ENCODE measurements around the gene SCN10A.

SCN10A gene

GRCh38 chr3:38816026-38816425, at the start of gene SCN10A:
Gene SCN10A (minus strand): TSS chr3:38816217. CDS start chr3:38794010, 22,207 bp downstream.
- DNase-seq: no peak

- DNase-seq: no peak
These were observed 37.0 kb upstream of the SCN10A start for GRCh38 chr3:38853011-38853410.

DNA sequence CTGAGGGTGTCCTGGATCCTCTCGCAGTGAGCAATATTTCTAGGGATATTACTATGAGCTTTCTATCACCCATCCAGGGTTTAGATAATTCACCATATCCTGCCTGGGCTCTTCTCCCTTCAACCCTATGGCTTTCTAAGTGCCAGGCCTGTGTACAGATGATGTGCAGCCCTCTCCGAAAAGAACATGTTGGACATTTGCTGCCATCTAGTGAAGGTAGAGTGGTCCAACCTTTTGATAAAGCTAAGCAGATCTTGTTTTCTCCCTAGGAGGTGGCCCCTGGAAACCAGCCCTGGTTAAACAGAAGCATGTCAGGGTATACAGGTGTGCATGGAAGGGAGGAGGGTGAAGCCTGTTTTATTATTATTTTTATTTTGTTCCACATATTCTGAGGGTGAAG, 27.9 kb upstream of the SCN10A start:
- DNase-seq: peak in 7 of 58 donors; percentile 1 to 49 (median 6)

DNA sequence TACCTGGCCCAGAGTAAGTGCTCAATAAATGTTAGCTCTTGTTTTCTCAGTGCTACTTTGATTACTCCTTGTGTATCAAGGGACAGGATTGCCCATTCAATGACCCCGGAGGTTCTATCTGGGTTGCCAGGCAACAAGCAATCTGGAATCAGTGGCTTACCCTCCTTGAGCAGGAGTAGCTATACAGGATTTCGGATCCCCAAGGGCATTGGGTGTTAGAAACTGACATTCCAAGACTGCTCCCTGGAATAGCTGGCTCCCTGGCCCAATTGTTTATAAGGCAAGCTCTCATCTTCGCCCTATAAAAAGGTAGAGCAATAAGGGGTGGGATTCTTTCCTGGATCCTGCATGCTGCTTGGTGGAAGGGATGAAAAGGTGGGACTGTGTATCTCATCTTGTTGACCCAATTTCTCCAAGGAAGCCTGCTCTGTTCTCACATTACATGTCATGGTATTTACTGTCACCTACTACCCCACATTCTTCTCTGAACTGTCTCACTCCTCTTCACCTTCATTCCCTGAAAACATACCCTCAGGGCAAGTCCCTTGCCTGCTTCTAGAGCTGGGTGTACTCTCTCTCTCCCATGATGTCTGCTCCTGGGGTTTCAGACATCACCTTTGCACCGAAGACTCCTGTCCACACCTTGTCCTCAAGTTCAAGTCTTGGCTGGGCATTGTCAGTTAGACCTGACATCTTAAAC, 26.4 kb upstream of the SCN10A start:
- no peak for DNase-seq

DNA sequence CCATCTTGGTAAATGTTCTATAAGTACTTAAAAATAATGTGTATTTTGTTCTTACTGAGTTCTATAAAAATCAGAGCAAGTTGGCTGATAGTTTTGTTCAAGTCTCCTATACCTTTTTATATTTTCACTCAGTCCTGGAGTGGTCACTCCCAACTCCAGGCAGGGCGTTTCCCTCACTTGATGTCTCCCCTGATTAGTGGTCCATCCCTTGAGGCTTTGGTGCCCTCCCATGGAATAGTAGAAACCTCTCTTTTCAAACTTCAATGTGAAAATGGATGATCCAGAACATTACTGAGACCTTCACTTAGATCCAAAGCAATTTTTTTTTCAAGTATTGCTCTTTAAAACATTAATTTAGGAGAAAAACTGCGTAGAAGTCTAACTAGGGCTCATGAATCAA, 25.0 kb upstream of the SCN10A start:
- no peak for DNase-seq

GRCh38 chr3:38837358-38837757, 21.3 kb upstream of the SCN10A start:
- no peak for DNase-seq

DNA sequence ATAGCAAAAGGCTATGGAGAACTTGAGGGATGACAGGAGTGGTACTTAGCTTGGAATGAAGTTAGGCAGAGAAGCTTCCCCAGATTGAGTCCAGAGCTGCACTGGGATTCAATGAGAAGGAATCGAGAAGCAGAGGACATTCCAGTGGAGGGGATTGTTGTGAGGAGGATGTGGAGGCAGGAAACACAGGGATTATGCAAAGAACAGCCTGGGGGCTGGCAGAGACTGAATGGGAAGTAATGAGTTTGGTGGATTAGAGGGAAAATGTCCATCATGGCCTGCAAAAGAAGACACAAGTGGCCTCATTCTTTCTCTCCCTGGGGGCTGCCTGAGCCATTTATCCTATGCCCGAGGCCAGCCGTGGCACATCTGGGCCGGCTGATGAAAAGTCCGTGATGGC, 20.5 kb upstream of the SCN10A start:
- no peak for DNase-seq

DNA sequence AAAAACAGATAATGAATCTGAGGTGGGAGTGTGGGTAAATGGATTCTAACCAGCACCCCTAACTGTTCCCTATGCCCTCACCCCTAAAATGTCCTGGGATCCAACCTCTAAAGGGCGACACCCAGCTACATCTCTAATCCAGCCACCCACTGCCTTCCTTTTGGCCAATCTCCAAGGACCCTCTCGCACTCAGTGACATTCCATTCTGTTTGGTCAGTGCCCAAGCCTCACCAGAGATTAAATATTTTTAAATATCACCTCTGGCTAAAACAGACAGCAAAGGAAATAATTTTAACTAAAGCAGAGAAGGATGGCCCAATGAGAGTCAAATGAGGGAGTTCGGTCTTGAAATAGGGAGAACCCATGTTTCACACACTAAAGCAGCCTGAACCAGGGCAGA, 19.9 kb upstream of the SCN10A start:
- DNase-seq: no peak

- no peak for DNase-seq
These were observed 18.7 kb upstream of the SCN10A start for GRCh38 chr3:38834717-38835116.

DNA sequence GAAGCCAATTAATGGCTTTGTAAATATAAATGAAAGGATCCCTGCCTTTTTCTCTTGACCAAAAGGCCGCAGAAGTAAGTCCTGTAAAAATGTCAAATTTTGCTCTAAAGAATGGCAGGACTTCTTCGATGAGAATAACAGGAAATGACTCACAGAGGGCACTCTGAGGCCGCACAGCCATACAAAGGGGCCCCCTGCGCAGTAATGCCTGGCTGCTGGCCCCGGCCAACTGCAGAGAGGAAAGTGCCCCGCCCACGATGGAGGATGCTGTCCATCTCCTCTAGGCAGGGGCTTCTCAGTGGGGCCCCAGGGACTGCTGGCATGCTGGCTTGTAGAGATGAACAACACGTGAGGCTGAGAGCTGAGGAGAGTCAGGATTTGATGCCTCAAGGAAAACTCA, 18.1 kb upstream of the SCN10A start:
- DNase-seq: no peak

- no peak for DNase-seq
These were observed 13.4 kb upstream of the SCN10A start for GRCh38 chr3:38829404-38829803.

DNA sequence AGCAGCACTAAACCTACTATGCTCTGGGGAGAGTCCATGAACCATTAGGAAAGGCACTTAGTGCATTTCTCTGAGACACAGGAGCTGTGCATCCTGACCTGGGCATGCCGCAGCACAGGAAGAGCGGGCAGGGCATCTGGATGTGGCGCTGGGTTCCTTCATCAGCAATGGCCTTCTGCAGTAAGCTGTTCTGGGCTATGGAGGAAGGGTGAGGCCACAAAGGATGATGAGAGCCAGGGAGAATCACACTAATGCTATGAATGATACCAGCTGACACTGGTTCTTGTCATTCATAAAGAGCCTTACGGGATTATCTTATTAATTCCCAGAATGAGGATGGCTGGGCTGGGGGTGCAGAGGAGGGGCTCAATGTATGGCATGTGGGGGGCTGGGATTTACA, 12.7 kb upstream of the SCN10A start:
- no peak for DNase-seq

- no peak for DNase-seq
These were observed 11.8 kb upstream of the SCN10A start for GRCh38 chr3:38827791-38828190.

DNA sequence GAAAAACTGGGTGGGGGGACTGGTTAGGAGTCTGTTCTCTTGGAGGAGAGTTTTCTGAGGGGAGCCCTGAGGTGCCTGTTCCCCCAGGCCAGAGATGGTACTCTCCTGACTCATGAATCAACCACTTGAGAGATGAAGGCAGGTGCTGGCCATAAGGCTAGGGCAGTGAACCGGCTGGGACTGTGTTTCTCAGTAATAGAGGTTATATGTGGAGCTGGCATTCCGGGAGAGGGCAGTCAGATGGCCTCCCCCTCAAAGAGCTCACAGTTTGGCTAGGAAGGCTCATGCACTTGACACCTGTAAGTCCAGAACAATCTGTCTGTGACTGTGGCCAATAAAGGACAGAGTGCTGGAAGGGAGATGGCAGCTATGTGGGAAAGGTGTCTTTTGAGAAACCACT, 10.0 kb upstream of the SCN10A start:
- DNase-seq: no peak

GRCh38 chr3:38824349-38824748, 8.3 kb upstream of the SCN10A start:
- DNase-seq: no peak

GRCh38 chr3:38823722-38824121, 7.7 kb upstream of the SCN10A start:
- no peak for DNase-seq

DNA sequence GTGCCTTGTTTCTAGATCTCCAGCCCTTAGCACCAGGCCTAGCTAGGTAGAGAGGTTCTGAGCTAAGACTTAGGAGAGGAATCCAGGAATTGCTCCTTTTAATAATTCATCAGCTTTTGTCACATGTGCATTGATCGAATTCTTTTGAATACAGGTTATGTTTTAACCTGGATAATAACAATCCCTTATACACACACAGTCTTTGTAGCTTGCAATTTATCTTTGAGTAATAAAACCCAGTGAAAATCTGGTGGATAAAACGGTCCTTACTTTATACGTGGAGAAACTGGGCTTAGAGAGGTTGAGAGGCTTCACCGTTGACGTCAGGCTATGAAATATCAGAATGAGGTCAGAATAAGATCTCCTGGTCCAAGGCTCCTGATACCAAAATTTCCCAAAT, 7.2 kb upstream of the SCN10A start:
- no peak for DNase-seq

DNA sequence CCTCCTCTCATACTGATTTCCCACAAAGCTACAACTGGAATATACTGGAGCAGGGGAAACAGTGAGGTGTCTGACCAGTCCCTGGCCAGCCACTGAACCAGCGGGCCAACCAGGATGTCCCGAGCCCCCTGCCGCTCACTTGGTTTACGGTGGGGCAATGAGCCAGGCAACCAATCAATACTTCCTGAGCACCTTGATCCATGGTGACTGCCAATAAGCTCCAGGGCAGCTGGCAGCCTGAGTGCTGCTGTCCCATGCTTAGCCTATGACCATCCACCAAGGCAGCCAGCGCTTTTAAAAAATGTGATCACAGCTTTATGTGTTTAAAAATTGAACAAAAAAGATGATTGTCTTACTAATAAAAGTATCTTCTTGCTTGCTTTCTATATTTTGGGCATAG, 4.2 kb downstream of the SCN10A start:
- DNase-seq: no peak

- DNase-seq: peak in 2 of 58 donors; percentile 0 to 3
These were observed 10.1 kb downstream of the SCN10A start for GRCh38 chr3:38805765-38806386.

GRCh38 chr3:38805004-38805403, 11.0 kb downstream of the SCN10A start:
- DNase-seq: no peak

DNA sequence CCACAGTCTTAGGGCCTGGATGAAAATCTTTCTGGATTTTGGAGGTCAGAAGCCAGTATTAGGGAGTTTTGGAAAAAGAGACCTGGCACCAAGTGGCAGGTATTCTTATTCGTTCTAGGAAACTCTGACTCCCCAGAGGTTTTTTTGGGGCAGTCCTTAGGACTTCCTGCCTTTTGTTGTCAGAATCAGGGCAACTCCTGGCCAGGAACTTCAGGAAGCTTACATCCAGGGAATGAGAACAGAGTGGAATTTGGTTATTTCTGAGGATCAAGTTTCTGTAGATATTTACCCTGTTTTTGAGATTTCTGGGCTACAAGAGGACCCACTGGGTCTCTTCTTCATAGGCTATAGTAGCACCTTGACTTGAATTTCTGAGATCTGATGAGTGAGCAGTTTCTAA, 15.5 kb downstream of the SCN10A start:
- no peak for DNase-seq

- no peak for DNase-seq
These were observed 22.3 kb downstream of the SCN10A start for GRCh38 chr3:38793721-38794120.

DNA sequence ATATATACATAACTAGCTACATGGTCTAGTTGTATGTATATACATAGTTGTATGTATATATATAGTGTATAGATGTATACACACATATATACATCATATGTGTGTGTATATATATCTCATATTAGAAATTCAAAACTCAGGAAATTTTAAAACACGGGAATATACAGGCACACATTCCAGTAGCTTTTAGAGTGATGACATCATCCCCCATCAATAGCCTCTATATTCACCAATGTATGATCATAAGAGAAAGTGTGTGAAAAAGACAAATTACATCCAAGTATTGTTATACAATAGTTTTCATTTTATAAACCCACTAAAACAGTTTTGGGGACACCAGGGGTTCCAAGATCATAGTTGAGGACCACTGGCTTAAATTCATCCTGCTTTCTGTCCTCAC, 23.0 kb downstream of the SCN10A start:
- DNase-seq: no peak

Data from anterior cingulate cortex (tissue), 58 donors.